Esophagus squamous epithelium (tissue), 5 donors: ENCODE data around the gene PSMD5. TPM values are rescaled to one million over a fixed set of nuclear protein-coding genes. Genes with fewer than 3 reads are reported as not detected.

ENCODE experiments used
- DNase-seq: peaks from one replicate; lab custom pipeline; 2025; lab: John Stamatoyannopoulos, UW
- H3K27ac ChIP-seq, 4 donors: fragments of 200-600 bp; sonication (generic); one replicate each; pipeline ENCODE4 v1.5.1; 2016 to 2019; ENCODE audit warnings: mild to moderate bottlenecking in 1 of 4
- H3K27me3 ChIP-seq, 4 donors: fragments of 200-600 bp; sonication (generic); 1 replicate in 3 of 4; 2 replicates in 1 of 4; pipeline versions ENCODE4 v1.5.1 to v1.6.0; 2017 to 2021; ENCODE audit warnings: antibody characterized with exemption in 1 of 4
- H3K36me3 ChIP-seq, 3 donors: fragments of 200-600 bp; sonication (generic); one replicate each; pipeline ENCODE4 v1.5.1; 2016 to 2019
- H3K4me1 ChIP-seq, 3 donors: fragments of 200-600 bp; sonication (generic); one replicate each; pipeline ENCODE4 v1.5.1; 2017 to 2019
- H3K4me3 ChIP-seq, 4 donors: fragments of 200-600 bp; sonication (generic); 1 replicate in 3 of 4; 2 replicates in 1 of 4; pipeline ENCODE4 v1.5.1; 2016 to 2019; ENCODE audit warnings: mild to moderate bottlenecking in 2 of 4, moderate library complexity in 1 of 4
- H3K9me3 ChIP-seq, 3 donors: fragments of 200-600 bp; sonication (generic); one replicate each; pipeline ENCODE4 v1.5.1; 2016 to 2019
- POLR2A ChIP-seq, 4 donors: fragments of 450-650 bp; IDR thresholded peaks; one replicate each; pipeline ENCODE4 v1.6.1; 2017; ENCODE audit warnings: antibody characterized with exemption in 4 of 4, mild to moderate bottlenecking in 4 of 4, moderate library complexity in 3 of 4
- WGBS, 2 donors: methylation state at CpG; one replicate each; pipeline ENCODE4 v1.1.5; 2018; 5-methylcytosine and 5-hydroxymethylcytosine counted together
- intact Hi-C: fragments of 100-400 bp; cut with DNase I; formaldehyde crosslinking; loops from one replicate; pipeline ENCODE4 v1.15.0; 2022
- total RNA-seq, 4 donors: library from RNA; depleted of rRNA; stranded (reverse); fragments of >200 nt; gene quantifications; one replicate each; pipeline ENCODE4 v1.1.0, GENCODE V29; 2016
- TF ChIP-seq, protein P1 (sequence below), 6 experiments: fragments of 450-650 bp in 4 of 6; fragments of 200-600 bp in 2 of 6; sonication (generic) in 2 of 6; IDR thresholded peaks; one replicate each; pipeline ENCODE4 v1.5.1; 2016 to 2019; ENCODE audit warnings: antibody characterized with exemption in 6 of 6, mild to moderate bottlenecking in 4 of 6, moderate library complexity in 4 of 6
- donor health status: DM: yes; HTN: yes; CAD: no.

Gene PSMD5
- total RNA-seq, 4 donors from 2014 or later = 21.4 to 35.3 (median 33.3) TPM

DNA sequence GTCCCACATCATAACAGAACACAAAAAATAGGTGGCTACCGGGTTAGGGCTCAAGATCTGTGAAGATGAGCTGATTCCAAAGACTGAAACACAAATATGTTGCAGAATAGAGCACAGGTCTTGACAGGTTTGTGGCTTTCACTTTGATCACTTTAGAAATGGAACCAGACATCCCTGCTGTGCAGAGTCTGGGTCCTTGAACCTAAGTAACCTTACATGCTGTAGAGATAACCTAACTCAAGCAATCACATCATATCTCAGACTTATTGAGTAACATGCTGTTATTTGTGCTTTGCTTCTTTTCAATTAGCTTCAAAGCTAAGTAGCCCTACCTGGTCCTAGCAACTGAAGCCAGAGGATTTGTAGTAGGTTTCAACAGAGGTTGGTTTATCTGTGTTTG is 73.8 kb downstream of the PSMD5 start:
- Histone ChIP-seq H3K9me3 (no peaks in the 10 kb centered on the region), H3K4me1 (peaks cover 8 to 30% (median 14%) of the 10 kb centered on the region in 3 donors), H3K36me3 (peaks cover 0 to 98% (median 40%) of the 10 kb centered on the region in 3 donors), H3K27ac (no peak overlapping the region), H3K27me3 (no peaks in the 10 kb centered on the region), H3K4me3 (no peak overlapping the region)
- intact Hi-C loops = no loop called here
- 36 to 47% methylated on average over 1 of the region's 1 CpG for WGBS, 2 donors
- DNase-seq = no peak
- TF ChIP-seq, protein P1, sequence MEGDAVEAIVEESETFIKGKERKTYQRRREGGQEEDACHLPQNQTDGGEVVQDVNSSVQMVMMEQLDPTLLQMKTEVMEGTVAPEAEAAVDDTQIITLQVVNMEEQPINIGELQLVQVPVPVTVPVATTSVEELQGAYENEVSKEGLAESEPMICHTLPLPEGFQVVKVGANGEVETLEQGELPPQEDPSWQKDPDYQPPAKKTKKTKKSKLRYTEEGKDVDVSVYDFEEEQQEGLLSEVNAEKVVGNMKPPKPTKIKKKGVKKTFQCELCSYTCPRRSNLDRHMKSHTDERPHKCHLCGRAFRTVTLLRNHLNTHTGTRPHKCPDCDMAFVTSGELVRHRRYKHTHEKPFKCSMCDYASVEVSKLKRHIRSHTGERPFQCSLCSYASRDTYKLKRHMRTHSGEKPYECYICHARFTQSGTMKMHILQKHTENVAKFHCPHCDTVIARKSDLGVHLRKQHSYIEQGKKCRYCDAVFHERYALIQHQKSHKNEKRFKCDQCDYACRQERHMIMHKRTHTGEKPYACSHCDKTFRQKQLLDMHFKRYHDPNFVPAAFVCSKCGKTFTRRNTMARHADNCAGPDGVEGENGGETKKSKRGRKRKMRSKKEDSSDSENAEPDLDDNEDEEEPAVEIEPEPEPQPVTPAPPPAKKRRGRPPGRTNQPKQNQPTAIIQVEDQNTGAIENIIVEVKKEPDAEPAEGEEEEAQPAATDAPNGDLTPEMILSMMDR (IDR thresholded peaks at IDR 0.05) = no peak
- TF ChIP-seq POLR2A (IDR thresholded peaks at IDR 0.05) = no peak

DNA sequence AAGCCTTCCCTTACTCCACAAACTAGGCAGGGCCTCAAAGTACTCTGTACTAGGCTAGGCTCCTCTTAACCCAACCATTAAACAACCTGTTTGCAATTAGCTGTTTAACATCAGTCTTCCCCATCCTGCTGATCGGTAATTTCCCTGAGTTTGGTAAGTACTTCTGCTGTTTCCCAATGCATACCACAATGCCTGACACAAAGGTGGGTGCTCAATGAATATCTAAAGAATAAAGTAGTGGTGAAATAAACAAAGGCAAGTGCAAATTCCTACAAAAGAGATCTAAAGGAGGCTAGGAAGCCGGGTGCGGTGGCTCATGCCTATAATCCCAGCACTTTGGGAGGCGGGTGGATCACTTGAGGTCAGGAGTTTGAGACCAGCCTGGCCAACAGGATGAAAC is 74.5 kb downstream of the PSMD5 start:
- no peak for DNase-seq
- H3K4me3 ChIP-seq = no peak overlapping the region
- H3K27me3 ChIP-seq = no peaks in the 10 kb centered on the region
- H3K27ac ChIP-seq = peak overlapping the region in 2 of 4 donors; percentile 45 to 49
- H3K4me1 ChIP-seq = peaks cover 8 to 30% (median 14%) of the 10 kb centered on the region in 3 donors
- intact Hi-C loops = no loop called here
- 92 to 100% methylated on average over 1 to 4 of the region's 4 CpGs for WGBS, 2 donors
- H3K36me3 ChIP-seq = peaks cover 0 to 98% (median 41%) of the 10 kb centered on the region in 3 donors
- TF ChIP-seq POLR2A (IDR thresholded peaks at IDR 0.05) = no peak
- H3K9me3 ChIP-seq = no peaks in the 10 kb centered on the region

DNA sequence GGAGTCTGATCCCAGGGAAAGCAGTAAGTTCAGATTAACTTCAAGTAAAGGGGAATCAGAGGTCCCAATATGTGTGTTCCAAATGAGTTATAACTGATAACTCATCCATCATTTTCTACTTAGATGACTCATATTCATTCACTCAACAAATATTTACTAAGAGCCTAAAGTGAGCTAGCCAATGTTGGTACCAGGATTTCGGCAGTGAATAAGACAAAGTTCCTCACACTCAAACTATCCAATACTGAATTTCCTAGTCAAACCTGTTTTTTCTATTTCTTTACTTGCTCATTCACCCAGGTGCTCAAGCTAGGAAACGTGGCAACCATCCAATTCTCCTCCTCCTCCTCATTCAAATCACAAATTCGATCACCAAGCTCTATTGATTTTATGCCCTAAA is 75.3 kb downstream of the PSMD5 start:
- no peak overlapping the region for H3K4me3 ChIP-seq
- H3K9me3 ChIP-seq = no peaks in the 10 kb centered on the region
- peaks cover 0 to 98% (median 45%) of the 10 kb centered on the region in 3 donors for H3K36me3 ChIP-seq
- peak overlapping the region in 2 of 4 donors; percentile 45 to 49 for H3K27ac ChIP-seq
- peaks cover 8 to 30% (median 14%) of the 10 kb centered on the region in 3 donors for H3K4me1 ChIP-seq
- no peak for TF ChIP-seq POLR2A (IDR thresholded peaks at IDR 0.05)
- TF ChIP-seq, protein P1 (IDR thresholded peaks at IDR 0.05) = no peak
- 38 to 45% methylated on average over 3 of the region's 3 CpGs for WGBS, 2 donors
- intact Hi-C loops = no loop called here
- H3K27me3 ChIP-seq = no peaks in the 10 kb centered on the region
- no peak for DNase-seq

Other genes starting within 250 kb of the PSMD5 start
- 10 to 100 TPM; 16.2 to 20.8 (median 18.0) TPM for gene MEGF9, start 128.5 kb downstream of the PSMD5 start, total RNA-seq
- 10 to 100 TPM; 23.1 to 41.6 (median 31.7) TPM for gene FBXW2, start 49.5 kb downstream of the PSMD5 start, total RNA-seq
- gene PHF19, start 34.3 kb upstream of the PSMD5 start, total RNA-seq = 10 to 100 TPM; 12.8 to 40.0 (median 30.9) TPM
- 1 to 10 TPM; 2.5 to 5.7 (median 2.8) TPM for gene TRAF1, start 83.9 kb upstream of the PSMD5 start, total RNA-seq
- gene C5, start 207.4 kb upstream of the PSMD5 start, total RNA-seq = 1 to 10 TPM in 3 of 4 donors, under 1 TPM in 1; 0.83 to 5.1 (median 1.6) TPM
- gene CNTRL, start 232.0 kb upstream of the PSMD5 start, total RNA-seq = 10 to 100 TPM in 1 of 4 donors, 1 to 10 TPM in 3; 7.2 to 15.3 (median 8.0) TPM